B cell (primary cell): ENCODE results near the gene RNFT2. TPM values are rescaled to one million over a fixed set of nuclear protein-coding genes. Genes with fewer than 3 reads are reported as not detected.

Experiments used
- ATAC-seq: fragments of 200-7000 bp; cut with Tn5 transposase; one replicate; pipeline ENCODE4 v1.10.0; 2021; ENCODE audit warnings: low read depth, mild to moderate bottlenecking, moderate number of reproducible peaks, moderate library complexity
- CTCF ChIA-PET: fragments of 350-600 bp; sonication (Branson Sonifier 250); formaldehyde crosslinking; loops from one replicate; lab custom pipeline; 2021; ENCODE audit warnings: antibody characterized with exemption, inconsistent platforms; lab: Charles Lee
- POLR2A ChIA-PET: fragments of 350-600 bp; sonication (Branson Sonifier 250); formaldehyde crosslinking; loops from one replicate; lab custom pipeline; 2021; ENCODE audit warnings: antibody characterized with exemption; lab: Charles Lee
- DNase-seq: peaks from one replicate; pipeline ENCODE4 v3.0.0; 2013
- H2AFZ ChIP-seq: 2 replicates; pipeline ENCODE4 v1.6.1; 2012; ENCODE audit warnings: mild to moderate bottlenecking, low read depth, low read length; ENCODE audit not compliant: insufficient read depth, poor library complexity, severe bottlenecking
- H3K27ac ChIP-seq, 2 donors: 1 replicate in 1 of 2; 2 replicates in 1 of 2; pipeline ENCODE4 v1.5.1; 2012 to 2013; ENCODE audit warnings: low read length in 2 of 2, mild to moderate bottlenecking in 2 of 2, moderate library complexity in 1 of 2
- H3K27me3 ChIP-seq, 4 experiments: fragments of 200-600 bp in 1 of 4; sonication (generic) in 1 of 4; replicated peaks in 1 of 4; 1 replicate in 2 of 4; 2 replicates in 2 of 4; pipeline versions ENCODE4 v1.6.1 to v1.7.0; 2013 to 2016; ENCODE audit warnings: low read length in 3 of 4, mild to moderate bottlenecking in 2 of 4, mixed read lengths in 1 of 4, moderate library complexity in 1 of 4; ENCODE audit not compliant: insufficient read depth in 4 of 4, control insufficient read depth in 3 of 4; ENCODE audit errors: control extremely low read depth in 1 of 4
- H3K36me3 ChIP-seq, 2 experiments: replicated peaks in 1 of 2; 1 replicate in 1 of 2; 2 replicates in 1 of 2; pipeline versions ENCODE4 v1.6.1 to v1.7.1; 2013; ENCODE audit warnings: low read length in 1 of 2; ENCODE audit not compliant: insufficient read depth in 2 of 2, control insufficient read depth in 1 of 2; ENCODE audit errors: control extremely low read depth in 1 of 2, extremely low read depth in 1 of 2
- H3K4me1 ChIP-seq, 2 donors: fragments of 200-600 bp in 1 of 2; sonication (generic) in 1 of 2; 1 replicate in 1 of 2; 2 replicates in 1 of 2; pipeline versions ENCODE4 v1.5.1 to v1.6.1; 2013 to 2017; ENCODE audit warnings: low read length in 2 of 2; ENCODE audit not compliant: control insufficient read depth in 2 of 2, insufficient read depth in 2 of 2
- H3K4me2 ChIP-seq: replicated peaks from 2 replicates; pipeline ENCODE3; 2012; ENCODE audit warnings: mild to moderate bottlenecking, low read depth, low read length; ENCODE audit not compliant: poor library complexity, severe bottlenecking
- H3K4me3 ChIP-seq, 5 experiments: fragments of 200-600 bp in 1 of 5; sonication (generic) in 1 of 5; 1 replicate in 3 of 5; 2 replicates in 2 of 5; pipeline versions ENCODE4 v1.5.1 to v1.7.0; 2011 to 2016; ENCODE audit warnings: low read length in 4 of 5, mild to moderate bottlenecking in 4 of 5, low read depth in 2 of 5, control low read depth in 1 of 5, moderate library complexity in 1 of 5; ENCODE audit not compliant: insufficient read depth in 1 of 5; ENCODE audit errors: control extremely low read depth in 1 of 5, extremely low read depth in 1 of 5
- H3K79me2 ChIP-seq: fragments of 200-600 bp; sonication (generic); one replicate; pipeline ENCODE4 v1.6.0; 2016; ENCODE audit warnings: low read length; ENCODE audit not compliant: control insufficient read depth, insufficient read depth
- H3K9ac ChIP-seq: fragments of 200-600 bp; sonication (generic); 2 replicates; pipeline ENCODE4 v1.6.1; 2017; ENCODE audit warnings: mild to moderate bottlenecking, low read length, moderate library complexity
- H3K9me3 ChIP-seq, 3 donors: one replicate each; pipeline versions ENCODE4 v1.6.1 to v1.7.1; 2013; ENCODE audit warnings: low read length in 2 of 3; ENCODE audit not compliant: control insufficient read depth in 2 of 3, insufficient read depth in 1 of 3; ENCODE audit errors: control extremely low read depth in 1 of 3
- H4K20me1 ChIP-seq: 2 replicates; pipeline ENCODE4 v1.6.0; 2012; ENCODE audit warnings: mild to moderate bottlenecking, low read length; ENCODE audit not compliant: insufficient read depth, control insufficient read depth, poor library complexity, severe bottlenecking
- H3K27ac Mint-ChIP-seq: one replicate; pipeline ENCODE4 v1.8.0; 2021; ENCODE audit warnings: mixed read lengths
- H3K27me3 Mint-ChIP-seq: one replicate; pipeline ENCODE4 v1.8.0; 2021; ENCODE audit warnings: mixed read lengths
- H3K4me1 Mint-ChIP-seq: one replicate; pipeline ENCODE4 v1.8.0; 2021; ENCODE audit warnings: mixed read lengths
- H3K4me3 Mint-ChIP-seq: one replicate; pipeline ENCODE4 v1.8.0; 2021; ENCODE audit warnings: mixed read lengths
- H3K9me3 Mint-ChIP-seq: one replicate; pipeline ENCODE4 v1.8.0; 2022; ENCODE audit warnings: mixed read lengths; ENCODE audit not compliant: insufficient read depth
- EZH2 ChIP-seq: IDR thresholded peaks from 2 replicates; pipeline ENCODE4 v1.6.1; 2012; ENCODE audit warnings: borderline replicate concordance, low read depth, mild to moderate bottlenecking, moderate library complexity, low read length; ENCODE audit not compliant: insufficient read depth, poor library complexity, severe bottlenecking
- WGBS: methylation state at CpG from one replicate; pipeline ENCODE4 v1.1.5; 2013; ENCODE audit warnings: missing lambda C conversion rate; ENCODE audit not compliant: insufficient coverage; 5-methylcytosine and 5-hydroxymethylcytosine counted together
- intact Hi-C: fragments of 100-400 bp; cut with micrococcal nuclease; formaldehyde crosslinking; loops from one replicate; pipeline ENCODE4 v1.10.0; 2022
- polyA plus RNA-seq: library from polyadenylated mRNA; depleted of rRNA; stranded (reverse); fragments of >200 nt; gene quantifications from 2 replicates; pipeline ENCODE4 v1.2.3, GENCODE V29; 2012
- total RNA-seq, 2 donors: library from RNA; stranded (reverse); fragments of 120-200 nt in 1 of 2; gene quantifications; 1 replicate in 1 of 2; 2 replicates in 1 of 2; pipeline versions ENCODE4 v1.2.3 to v1.2.4, GENCODE V29; 2013 to 2022
- TF ChIP-seq, protein P1 (sequence below): fragments of 200-600 bp; IDR thresholded peaks from one replicate; pipeline ENCODE4 v1.8.0; 2022; ENCODE audit warnings: antibody characterized with exemption, mild to moderate bottlenecking

RNFT2 gene
- total and polyA plus RNA-seq, 2 donors (not counting 1 experiment from before 2014, with no cell fraction given): 5.2 to 18.2 TPM

DNA sequence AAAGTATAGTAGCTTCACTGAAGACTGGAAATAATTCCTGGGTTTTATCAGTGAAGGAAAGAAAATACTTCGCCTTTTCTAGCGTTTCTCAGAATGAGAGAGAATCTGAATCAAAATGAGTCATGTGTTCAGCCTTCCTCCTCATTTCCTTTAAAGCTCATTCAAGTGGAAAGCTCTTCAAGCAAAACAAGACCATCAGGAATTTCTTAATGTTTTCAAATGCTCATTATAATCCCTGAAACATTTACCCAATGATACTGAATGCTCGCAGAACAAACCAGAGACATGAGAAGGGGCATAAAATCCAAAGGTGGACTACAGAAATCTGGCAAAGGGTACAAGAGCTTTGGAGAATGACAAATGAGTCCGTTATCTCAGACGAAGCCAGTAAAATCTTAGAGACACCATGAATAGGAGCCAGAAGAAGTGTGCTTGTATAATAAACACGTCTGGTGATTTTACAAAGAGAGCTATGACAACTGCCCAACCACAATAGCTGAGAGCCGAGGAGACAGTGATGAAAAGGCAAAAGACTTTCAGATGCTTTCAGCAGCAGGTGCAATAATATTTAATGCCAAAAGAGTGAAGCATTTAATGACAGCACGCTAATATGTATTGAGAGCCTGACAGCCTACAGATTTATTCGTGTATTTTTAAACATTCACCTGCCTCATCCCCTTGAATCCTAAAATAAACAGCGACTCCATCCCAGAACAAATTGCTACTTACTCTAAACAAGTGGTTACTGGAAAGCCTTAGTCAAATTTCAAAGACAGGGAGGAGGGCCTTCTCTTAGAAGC is 19.3 kb upstream of the RNFT2 start:
- Histone ChIP-seq H3K9me3 (no peaks in the 10 kb centered on the region), H3K36me3 (peaks cover 0 to 70% of the 10 kb centered on the region in 2 experiments), H3K4me2 (no peak overlapping the region), H3K79me2 (peaks cover 14% of the 10 kb centered on the region), H3K4me1 (no peaks in the 10 kb centered on the region), H3K27me3 (no peaks in the 10 kb centered on the region), H3K4me3 (no peak overlapping the region), H3K27ac (peak overlapping the region in 1 of 2 donors; percentile 27), H2AFZ (no peak overlapping the region), H4K20me1 (peaks cover 4% of the 10 kb centered on the region), H3K9ac (no peak overlapping the region)
- H3K9me3 Mint-ChIP-seq: no peaks in the 10 kb centered on the region
- peak overlapping the region; percentile 4 for H3K27ac Mint-ChIP-seq
- ChIA-PET CTCF (interaction anchor here (3.2 kb wide), 1 partner anchor 10 kb away, joined by 19 read pairs; no protein-coding TSS in a partner anchor), POLR2A (no interaction called here)
- TF ChIP-seq, protein P1, sequence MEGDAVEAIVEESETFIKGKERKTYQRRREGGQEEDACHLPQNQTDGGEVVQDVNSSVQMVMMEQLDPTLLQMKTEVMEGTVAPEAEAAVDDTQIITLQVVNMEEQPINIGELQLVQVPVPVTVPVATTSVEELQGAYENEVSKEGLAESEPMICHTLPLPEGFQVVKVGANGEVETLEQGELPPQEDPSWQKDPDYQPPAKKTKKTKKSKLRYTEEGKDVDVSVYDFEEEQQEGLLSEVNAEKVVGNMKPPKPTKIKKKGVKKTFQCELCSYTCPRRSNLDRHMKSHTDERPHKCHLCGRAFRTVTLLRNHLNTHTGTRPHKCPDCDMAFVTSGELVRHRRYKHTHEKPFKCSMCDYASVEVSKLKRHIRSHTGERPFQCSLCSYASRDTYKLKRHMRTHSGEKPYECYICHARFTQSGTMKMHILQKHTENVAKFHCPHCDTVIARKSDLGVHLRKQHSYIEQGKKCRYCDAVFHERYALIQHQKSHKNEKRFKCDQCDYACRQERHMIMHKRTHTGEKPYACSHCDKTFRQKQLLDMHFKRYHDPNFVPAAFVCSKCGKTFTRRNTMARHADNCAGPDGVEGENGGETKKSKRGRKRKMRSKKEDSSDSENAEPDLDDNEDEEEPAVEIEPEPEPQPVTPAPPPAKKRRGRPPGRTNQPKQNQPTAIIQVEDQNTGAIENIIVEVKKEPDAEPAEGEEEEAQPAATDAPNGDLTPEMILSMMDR: no peak
- TF ChIP-seq EZH2: no peak
- DNase-seq (no peak), ATAC-seq (no peak)
- no peaks in the 10 kb centered on the region for H3K27me3 Mint-ChIP-seq
- no peak overlapping the region for H3K4me3 Mint-ChIP-seq
- intact Hi-C loops: no loop called here
- peaks cover 17% of the 10 kb centered on the region for H3K4me1 Mint-ChIP-seq
- WGBS: 76% methylated on average over 6 of the region's 10 CpGs
